Measurements from ENCODE around the gene MICAL2. TPM values are rescaled to one million over a fixed set of nuclear protein-coding genes. Genes with fewer than 3 reads are reported as not detected.

The MICAL2 gene
- total and polyA plus RNA-seq, 7 donors, result 6.8 to 45.7 (median 15.0) TPM

- DNase-seq (no peak), ATAC-seq (no peak)
- no peaks in the 10 kb centered on the region for H3K36me3 ChIP-seq (ENCODE audit: insufficient read depth in 1 of 2, low read depth in 1 of 2)
- peaks cover 0 to 37% (median 4%) of the 10 kb centered on the region in 3 donors for H3K27me3 ChIP-seq (ENCODE audit: insufficient read depth in 3 of 3, low read length in 2 of 3)
- no peak overlapping the region for H3K4me3 ChIP-seq
- TF ChIP-seq, protein P1, sequence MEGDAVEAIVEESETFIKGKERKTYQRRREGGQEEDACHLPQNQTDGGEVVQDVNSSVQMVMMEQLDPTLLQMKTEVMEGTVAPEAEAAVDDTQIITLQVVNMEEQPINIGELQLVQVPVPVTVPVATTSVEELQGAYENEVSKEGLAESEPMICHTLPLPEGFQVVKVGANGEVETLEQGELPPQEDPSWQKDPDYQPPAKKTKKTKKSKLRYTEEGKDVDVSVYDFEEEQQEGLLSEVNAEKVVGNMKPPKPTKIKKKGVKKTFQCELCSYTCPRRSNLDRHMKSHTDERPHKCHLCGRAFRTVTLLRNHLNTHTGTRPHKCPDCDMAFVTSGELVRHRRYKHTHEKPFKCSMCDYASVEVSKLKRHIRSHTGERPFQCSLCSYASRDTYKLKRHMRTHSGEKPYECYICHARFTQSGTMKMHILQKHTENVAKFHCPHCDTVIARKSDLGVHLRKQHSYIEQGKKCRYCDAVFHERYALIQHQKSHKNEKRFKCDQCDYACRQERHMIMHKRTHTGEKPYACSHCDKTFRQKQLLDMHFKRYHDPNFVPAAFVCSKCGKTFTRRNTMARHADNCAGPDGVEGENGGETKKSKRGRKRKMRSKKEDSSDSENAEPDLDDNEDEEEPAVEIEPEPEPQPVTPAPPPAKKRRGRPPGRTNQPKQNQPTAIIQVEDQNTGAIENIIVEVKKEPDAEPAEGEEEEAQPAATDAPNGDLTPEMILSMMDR (IDR thresholded peaks at IDR 0.05), result no peak
- intact Hi-C loops (cut with DNase I), result loop anchor here in 1 of 2 donors (5.0 kb wide), 1 partner anchor 45 kb away; no protein-coding TSS in a partner anchor
- H3K27ac ChIP-seq, result no peak overlapping the region
- no peaks in the 10 kb centered on the region for H3K4me1 ChIP-seq
- no peaks in the 10 kb centered on the region for H3K9me3 ChIP-seq
- WGBS, 3 donors, result 70 to 93% (median 71%) methylated on average over 1 of the region's 1 CpG
These were observed 13.2 kb upstream of the MICAL2 start for GRCh38 chr11:12097219-12097618.

DNA sequence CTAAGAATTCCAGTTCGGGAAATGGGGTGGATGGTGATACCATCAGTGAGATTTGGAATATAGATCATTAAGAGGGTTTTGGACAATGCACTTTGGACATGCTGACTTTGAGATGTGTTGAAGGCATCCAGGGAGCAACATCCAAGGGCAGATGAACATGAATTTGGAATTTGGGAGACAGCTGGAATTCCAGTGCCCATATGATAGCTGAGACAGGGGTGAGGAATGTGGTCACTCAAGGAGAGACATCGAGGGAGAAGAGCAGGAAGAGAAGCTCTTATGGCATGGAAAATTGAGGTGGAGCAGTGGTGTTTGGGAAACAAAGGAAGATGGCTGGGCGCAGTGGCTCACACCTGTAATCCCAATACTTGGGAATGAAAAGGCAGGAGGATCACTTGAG is 11.8 kb upstream of the MICAL2 start:
- intact Hi-C loops (cut with DNase I), result loop anchor here in 1 of 2 donors (5.0 kb wide), 1 partner anchor 46 kb away; no protein-coding TSS in a partner anchor
- DNase-seq (no peak), ATAC-seq (no peak)
- Histone ChIP-seq H3K4me1 (no peaks in the 10 kb centered on the region), H3K27me3 (ENCODE audit: insufficient read depth in 3 of 3, low read length in 2 of 3) (peaks cover 0 to 46% (median 4%) of the 10 kb centered on the region in 3 donors), H3K9me3 (no peaks in the 10 kb centered on the region), H3K4me3 (no peak overlapping the region), H3K27ac (no peak overlapping the region), H3K36me3 (ENCODE audit: insufficient read depth in 1 of 2, low read depth in 1 of 2) (no peaks in the 10 kb centered on the region)
- 77 to 86% (median 78%) methylated on average over 3 of the region's 3 CpGs for WGBS, 3 donors
- TF ChIP-seq, protein P1 (IDR thresholded peaks at IDR 0.05), result no peak

- intact Hi-C loops (cut with DNase I), result loop anchor here in 1 of 2 donors (5.0 kb wide), 1 partner anchor 47 kb away; no protein-coding TSS in a partner anchor
- Histone ChIP-seq H3K4me3 (no peak overlapping the region), H3K27ac (no peak overlapping the region), H3K27me3 (ENCODE audit: insufficient read depth in 3 of 3, low read length in 2 of 3) (peaks cover 0 to 46% (median 4%) of the 10 kb centered on the region in 3 donors), H3K36me3 (ENCODE audit: insufficient read depth in 1 of 2, low read depth in 1 of 2) (no peaks in the 10 kb centered on the region), H3K4me1 (no peaks in the 10 kb centered on the region), H3K9me3 (no peaks in the 10 kb centered on the region)
- ATAC-seq (no peak), DNase-seq (no peak)
- TF ChIP-seq, protein P1 (IDR thresholded peaks at IDR 0.05), result no peak
These were observed 11.1 kb upstream of the MICAL2 start for GRCh38 chr11:12099132-12099873.

DNA sequence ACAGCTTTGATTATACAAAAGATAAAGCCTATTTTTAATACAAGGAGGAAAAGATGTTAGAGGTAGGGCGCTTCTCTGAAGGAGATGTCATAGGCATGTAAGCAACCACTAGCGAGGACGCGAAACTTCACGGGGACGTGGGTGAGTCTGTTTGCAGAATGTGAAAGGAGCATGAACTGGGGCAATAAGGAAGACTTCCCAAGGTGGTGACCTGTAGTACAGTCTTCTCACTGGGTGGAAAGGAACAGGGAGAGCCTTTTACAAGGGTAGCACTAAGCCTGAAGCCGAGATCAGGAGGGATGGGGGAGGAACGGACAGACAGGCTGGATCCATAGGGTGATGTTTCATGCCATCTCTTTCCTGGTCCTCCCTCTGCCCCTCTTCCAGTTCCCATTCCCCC is 10.0 kb upstream of the MICAL2 start:
- TF ChIP-seq, protein P1 (IDR thresholded peaks at IDR 0.05), result no peak
- Histone ChIP-seq H3K27ac (no peak overlapping the region), H3K27me3 (ENCODE audit: insufficient read depth in 3 of 3, low read length in 2 of 3) (peaks cover 0 to 46% (median 4%) of the 10 kb centered on the region in 3 donors), H3K4me3 (no peak overlapping the region), H3K9me3 (no peaks in the 10 kb centered on the region), H3K4me1 (no peaks in the 10 kb centered on the region), H3K36me3 (ENCODE audit: insufficient read depth in 1 of 2, low read depth in 1 of 2) (no peaks in the 10 kb centered on the region)
- DNase-seq (no peak), ATAC-seq (peak in 2 of 4 donors; percentile 17 to 20)
- intact Hi-C loops (cut with DNase I), result loop anchor here in 1 of 2 donors (5.0 kb wide), 1 partner anchor 177 kb away; no protein-coding TSS in a partner anchor
- 70 to 80% (median 72%) methylated on average over 8 of the region's 8 CpGs for WGBS, 3 donors

Measured in psoas muscle (tissue), 8 donors.